ENCODE results near the gene AWAT2. TPM values are rescaled to one million over a fixed set of nuclear protein-coding genes. Genes with fewer than 3 reads are reported as not detected.
A peak's percentile ranks its signal among the peaks of the same experiment; 100 is the strongest.

The AWAT2 gene
- total RNA-seq, 6 experiments from 2014 or later = not detected

GRCh38 chrX:70033348-70034051 is 16.2 kb downstream of the AWAT2 start:
- DNase-seq = no peak
- H3K9me3 Mint-ChIP-seq = no peaks in the 10 kb centered on the region

GRCh38 chrX:70032792-70033191 is 16.9 kb downstream of the AWAT2 start:
- H3K4me1 Mint-ChIP-seq (ENCODE audit: low read depth) = peaks cover 10% of the 10 kb centered on the region; the same call in 1 of the 2 replicates
- TF ChIP-seq CTCF (IDR thresholded peaks at IDR 0.05) = no peak
- no peak overlapping the region for H3K4me3 Mint-ChIP-seq
- no peaks in the 10 kb centered on the region; the same call in 1 of the 2 replicates for H3K27me3 Mint-ChIP-seq (ENCODE audit: insufficient read depth)
- no peak overlapping the region for H3K27ac Mint-ChIP-seq
- no peaks in the 10 kb centered on the region for H3K9me3 Mint-ChIP-seq
- H3K36me3 Mint-ChIP-seq (ENCODE audit: low read depth) = no peaks in the 10 kb centered on the region
- no peak for DNase-seq

More at GRCh38 chrX:70033348-70034051, 16.2 kb downstream of the AWAT2 start:
- peak; percentile 75 for TF ChIP-seq CTCF (IDR thresholded peaks at IDR 0.05)
- Mint-ChIP-seq H3K27me3 (ENCODE audit: insufficient read depth) (no peaks in the 10 kb centered on the region; the same call in 1 of the 2 replicates), H3K27ac (no peak overlapping the region), H3K4me1 (ENCODE audit: low read depth) (peaks cover 10% of the 10 kb centered on the region; the same call in 1 of the 2 replicates), H3K4me3 (no peak overlapping the region), H3K36me3 (ENCODE audit: low read depth) (no peaks in the 10 kb centered on the region)

- H3K9me3 Mint-ChIP-seq = no peaks in the 10 kb centered on the region
- no peaks in the 10 kb centered on the region for H3K27me3 Mint-ChIP-seq (ENCODE audit: insufficient read depth)
- TF ChIP-seq CTCF (IDR thresholded peaks at IDR 0.05) = peak; percentile 78
- DNase-seq = peak; percentile 48
- no peak overlapping the region for H3K27ac Mint-ChIP-seq
- H3K4me1 Mint-ChIP-seq (ENCODE audit: low read depth) = peaks cover 26% of the 10 kb centered on the region
- no peak overlapping the region for H3K4me3 Mint-ChIP-seq
- H3K36me3 Mint-ChIP-seq (ENCODE audit: low read depth) = no peaks in the 10 kb centered on the region
Measured at GRCh38 chrX:70030301-70030767, 19.4 kb downstream of the AWAT2 start.

- Mint-ChIP-seq H3K9me3 (no peaks in the 10 kb centered on the region), H3K36me3 (ENCODE audit: low read depth) (no peaks in the 10 kb centered on the region), H3K27me3 (ENCODE audit: insufficient read depth) (no peaks in the 10 kb centered on the region), H3K4me3 (no peak overlapping the region), H3K27ac (no peak overlapping the region), H3K4me1 (ENCODE audit: low read depth) (peaks cover 27% of the 10 kb centered on the region)
- no peak for DNase-seq
- TF ChIP-seq CTCF (IDR thresholded peaks at IDR 0.05) = no peak
Measured at GRCh38 chrX:70029863-70030262, 19.9 kb downstream of the AWAT2 start.

- H3K4me1 Mint-ChIP-seq (ENCODE audit: low read depth) = peaks cover 22% of the 10 kb centered on the region
- H3K9me3 Mint-ChIP-seq = no peaks in the 10 kb centered on the region
- H3K27ac Mint-ChIP-seq = no peak overlapping the region
- DNase-seq = no peak
- H3K36me3 Mint-ChIP-seq (ENCODE audit: low read depth) = no peaks in the 10 kb centered on the region
- no peak for TF ChIP-seq CTCF (IDR thresholded peaks at IDR 0.05)
- no peaks in the 10 kb centered on the region; the same call in 1 of the 2 replicates for H3K27me3 Mint-ChIP-seq (ENCODE audit: insufficient read depth)
- H3K4me3 Mint-ChIP-seq = no peak overlapping the region
Measured at GRCh38 chrX:70026851-70027200, 22.9 kb downstream of the AWAT2 start.
